ENCODE data around the gene RFPL3.

DNA sequence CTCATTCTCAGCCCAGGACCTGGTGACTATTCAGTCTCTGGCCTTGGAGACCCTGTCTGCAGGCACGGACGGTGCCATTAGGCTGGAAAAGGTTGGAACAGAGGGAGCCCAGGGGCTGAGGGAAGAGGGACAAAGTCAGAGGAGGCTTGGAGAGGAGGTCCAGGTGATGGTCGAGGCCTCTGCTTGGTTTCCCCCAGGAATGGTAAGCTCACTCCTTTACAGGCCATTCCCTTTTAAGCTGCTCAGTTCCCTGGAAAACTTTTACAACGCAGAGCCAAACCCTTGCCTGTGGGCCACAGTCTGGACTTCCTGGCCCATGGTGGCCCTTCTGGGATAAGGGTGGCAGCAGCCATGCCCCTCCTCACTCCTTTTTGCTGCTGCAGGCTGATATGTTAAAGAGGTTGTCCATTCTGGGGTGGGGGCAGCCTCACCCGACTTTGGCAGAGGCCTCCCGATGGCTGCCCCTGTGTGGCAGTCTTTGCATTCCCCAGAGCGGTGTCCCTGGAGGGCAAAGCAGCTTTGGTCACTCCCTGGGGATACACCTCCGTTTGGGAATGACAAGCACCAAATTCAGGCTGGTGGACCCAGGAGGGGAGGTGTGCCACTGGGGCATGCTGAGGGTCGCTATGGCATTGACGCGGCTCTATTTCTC is 34.0 kb upstream of the RFPL3 start:
- TF ChIP-seq, protein P1, sequence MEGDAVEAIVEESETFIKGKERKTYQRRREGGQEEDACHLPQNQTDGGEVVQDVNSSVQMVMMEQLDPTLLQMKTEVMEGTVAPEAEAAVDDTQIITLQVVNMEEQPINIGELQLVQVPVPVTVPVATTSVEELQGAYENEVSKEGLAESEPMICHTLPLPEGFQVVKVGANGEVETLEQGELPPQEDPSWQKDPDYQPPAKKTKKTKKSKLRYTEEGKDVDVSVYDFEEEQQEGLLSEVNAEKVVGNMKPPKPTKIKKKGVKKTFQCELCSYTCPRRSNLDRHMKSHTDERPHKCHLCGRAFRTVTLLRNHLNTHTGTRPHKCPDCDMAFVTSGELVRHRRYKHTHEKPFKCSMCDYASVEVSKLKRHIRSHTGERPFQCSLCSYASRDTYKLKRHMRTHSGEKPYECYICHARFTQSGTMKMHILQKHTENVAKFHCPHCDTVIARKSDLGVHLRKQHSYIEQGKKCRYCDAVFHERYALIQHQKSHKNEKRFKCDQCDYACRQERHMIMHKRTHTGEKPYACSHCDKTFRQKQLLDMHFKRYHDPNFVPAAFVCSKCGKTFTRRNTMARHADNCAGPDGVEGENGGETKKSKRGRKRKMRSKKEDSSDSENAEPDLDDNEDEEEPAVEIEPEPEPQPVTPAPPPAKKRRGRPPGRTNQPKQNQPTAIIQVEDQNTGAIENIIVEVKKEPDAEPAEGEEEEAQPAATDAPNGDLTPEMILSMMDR (conservative IDR thresholded peaks at IDR 0.05; ENCODE audit: low read depth, low read length) = no peak
- no peak for TF ChIP-seq EZH2 (IDR thresholded peaks at IDR 0.05; ENCODE audit: low read length, unreplicated experiment)
